ENCODE measurements around the gene RAB7A.
"Not testable (repeated sequence)": the region's sequence is repeated elsewhere in the genome, so short reads cannot be mapped to it uniquely, and the experiment has no call there.

The RAB7A gene

DNA sequence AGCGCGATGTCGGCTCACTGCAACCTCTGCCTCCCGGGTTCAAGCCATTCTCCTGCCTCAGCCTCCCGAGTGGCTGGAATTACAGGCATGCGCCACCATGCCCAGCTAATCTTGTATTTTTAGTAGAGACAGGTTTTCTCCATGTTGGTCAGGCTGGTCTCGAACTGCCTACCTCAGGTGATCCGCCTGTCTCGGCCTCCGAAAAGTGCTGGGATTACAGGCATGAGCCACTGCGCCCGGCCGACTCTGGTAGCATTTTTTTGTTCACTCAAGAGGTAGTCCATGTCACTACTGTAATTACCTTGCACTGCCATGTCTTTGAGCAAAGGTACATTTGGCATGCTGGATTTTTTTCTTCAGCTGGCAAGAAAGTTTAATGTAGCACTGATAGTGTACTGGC, 2.5 kb downstream of the RAB7A start:
- Mint-ChIP-seq H3K4me1 (ENCODE audit: low read depth) (peaks cover 72% of the 10 kb centered on the region), H3K27ac (peak overlapping the region; percentile 90), H3K4me3 (peak overlapping the region; percentile 98)
- H3K9me3 Mint-ChIP-seq (ENCODE audit: low read depth); H3K27me3 Mint-ChIP-seq; H3K36me3 Mint-ChIP-seq: not testable (repeated sequence)

DNA sequence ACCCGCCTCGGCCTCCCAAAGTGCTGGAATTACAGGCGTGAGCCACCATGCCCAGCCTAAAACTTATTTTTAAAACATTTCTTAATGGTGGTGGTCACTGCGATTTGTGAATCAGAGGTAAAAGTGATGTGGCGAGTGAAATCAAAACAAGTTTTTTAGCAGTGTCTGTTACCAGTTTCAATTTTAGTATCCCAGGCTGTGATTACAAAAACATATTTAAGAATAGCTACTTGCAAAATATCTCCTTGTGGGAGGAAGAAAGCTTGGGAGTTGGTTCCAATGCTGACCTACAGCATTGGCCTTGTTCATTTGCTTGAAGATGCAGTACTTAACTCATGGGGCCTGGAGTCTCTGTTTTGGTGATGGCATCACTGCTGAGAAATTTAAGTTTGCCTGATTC, 4.5 kb downstream of the RAB7A start:
- peak overlapping the region; percentile 78 for H3K4me3 Mint-ChIP-seq
- peaks cover 81% of the 10 kb centered on the region for H3K4me1 Mint-ChIP-seq (ENCODE audit: low read depth)
- peaks cover 10% of the 10 kb centered on the region for H3K36me3 Mint-ChIP-seq
- H3K27me3 Mint-ChIP-seq = no peaks in the 10 kb centered on the region
- no peaks in the 10 kb centered on the region for H3K9me3 Mint-ChIP-seq (ENCODE audit: low read depth)
- peak overlapping the region; percentile 71 for H3K27ac Mint-ChIP-seq

DNA sequence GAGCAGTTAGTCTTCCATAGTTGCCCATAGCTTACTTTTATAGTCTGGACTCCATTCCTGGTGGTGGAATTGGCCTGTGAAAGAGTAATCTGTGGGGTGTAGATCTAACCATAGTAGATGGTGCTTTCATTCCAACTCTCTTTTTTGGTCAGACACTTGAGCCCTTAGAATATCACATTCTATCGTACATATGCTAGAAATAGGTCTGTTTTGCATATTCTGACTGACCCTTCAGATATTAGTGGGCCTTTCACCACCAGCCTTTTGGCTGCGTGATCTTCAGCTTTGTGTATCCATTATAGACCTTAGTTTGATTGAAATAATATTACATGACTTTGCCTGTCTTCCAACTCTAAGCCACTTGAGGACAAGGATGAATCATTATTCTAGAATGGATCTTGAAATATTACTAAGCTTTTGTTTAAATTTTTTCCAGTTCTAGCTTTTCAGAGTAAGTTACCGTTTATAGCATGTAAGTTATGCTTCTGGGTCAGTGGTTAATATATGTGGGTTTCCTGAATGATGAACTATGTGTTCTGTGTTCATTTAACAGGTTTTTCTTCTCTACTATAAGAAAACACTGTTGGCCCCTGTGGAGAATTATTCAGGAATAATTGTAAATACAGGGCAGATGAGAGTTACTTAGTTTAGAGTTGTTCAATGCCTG, 8.7 kb downstream of the RAB7A start:
- Mint-ChIP-seq H3K27ac (peak overlapping the region; percentile 55), H3K4me3 (peak overlapping the region; percentile 3)

DNA sequence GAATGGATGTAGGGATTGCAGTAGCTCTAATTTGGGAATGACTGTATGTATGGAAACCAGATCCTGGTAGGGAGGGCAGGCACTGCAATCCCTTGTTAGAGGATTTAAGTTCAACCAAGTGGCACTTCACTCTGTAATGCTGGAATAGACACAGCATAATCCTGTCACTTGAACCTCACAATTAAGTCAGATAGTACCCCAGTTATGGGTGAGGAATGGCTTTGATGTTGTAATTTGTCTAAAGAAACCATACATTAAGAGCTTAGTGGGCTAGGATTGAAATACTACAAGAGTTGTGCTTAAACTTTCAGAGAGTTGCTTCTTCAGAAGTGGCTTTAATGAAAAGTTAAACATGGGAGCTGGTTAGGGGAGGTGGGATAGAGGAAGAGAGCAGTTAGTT, 9.3 kb downstream of the RAB7A start:
- peaks cover 68% of the 10 kb centered on the region for H3K4me1 Mint-ChIP-seq (ENCODE audit: low read depth)
- peak overlapping the region; percentile 3 for H3K4me3 Mint-ChIP-seq

More for the DNA sequence above, 8.7 kb downstream of the RAB7A start:
- H3K4me1 Mint-ChIP-seq (ENCODE audit: low read depth) = peaks cover 74% of the 10 kb centered on the region
- H3K36me3 Mint-ChIP-seq = peaks cover 6% of the 10 kb centered on the region
- no peaks in the 10 kb centered on the region for H3K27me3 Mint-ChIP-seq
- no peaks in the 10 kb centered on the region for H3K9me3 Mint-ChIP-seq (ENCODE audit: low read depth)

DNA sequence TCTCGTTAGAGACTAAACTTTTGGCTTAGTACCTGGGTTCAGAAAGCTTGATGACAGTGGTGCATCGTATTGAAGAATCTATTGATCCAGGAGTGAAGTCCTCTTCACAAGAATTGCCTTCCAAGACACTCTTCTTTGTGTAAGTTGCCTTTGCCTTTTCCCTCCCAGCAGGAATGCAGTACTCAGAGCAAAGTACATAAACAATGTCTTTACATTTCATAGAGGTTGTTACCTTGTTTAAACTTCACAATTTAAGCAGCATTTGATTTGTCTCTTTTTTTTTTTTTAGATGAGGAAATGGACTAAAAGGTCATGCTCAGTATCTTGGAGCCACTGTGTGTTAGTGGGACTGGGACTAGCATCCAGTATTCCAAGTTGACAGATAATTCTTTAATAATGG, 9.9 kb downstream of the RAB7A start:
- Mint-ChIP-seq H3K27ac (peak overlapping the region; percentile 43), H3K27me3 (no peaks in the 10 kb centered on the region), H3K4me1 (ENCODE audit: low read depth) (peaks cover 66% of the 10 kb centered on the region), H3K36me3 (peaks cover 6% of the 10 kb centered on the region), H3K9me3 (ENCODE audit: low read depth) (no peaks in the 10 kb centered on the region), H3K4me3 (no peak overlapping the region)

More for the DNA sequence above, 9.3 kb downstream of the RAB7A start:
- Mint-ChIP-seq H3K9me3 (ENCODE audit: low read depth) (no peaks in the 10 kb centered on the region), H3K27me3 (no peaks in the 10 kb centered on the region), H3K27ac (peak overlapping the region; percentile 55), H3K36me3 (peaks cover 6% of the 10 kb centered on the region)

DNA sequence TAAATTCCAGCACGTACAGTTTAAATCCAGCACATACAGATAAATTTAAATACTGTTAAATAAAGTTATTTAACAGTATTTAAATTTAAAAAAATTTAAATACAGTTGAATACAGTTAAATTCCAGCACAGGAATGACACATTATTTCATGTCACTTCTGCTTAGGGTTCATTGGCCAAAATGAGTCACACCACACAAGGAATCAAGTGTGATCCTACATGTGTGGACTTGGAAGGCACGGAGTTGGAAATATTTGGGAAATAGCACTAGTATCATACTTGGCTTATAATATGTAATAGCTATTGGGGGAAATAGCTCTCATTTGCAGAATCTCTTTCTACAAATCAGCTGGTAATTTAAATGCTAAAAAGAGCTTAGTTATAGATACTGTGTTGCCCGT, 10.6 kb downstream of the RAB7A start:
- Mint-ChIP-seq H3K36me3 (peaks cover 9% of the 10 kb centered on the region), H3K27me3 (no peaks in the 10 kb centered on the region), H3K4me1 (ENCODE audit: low read depth) (peaks cover 63% of the 10 kb centered on the region), H3K4me3 (no peak overlapping the region), H3K9me3 (ENCODE audit: low read depth) (no peaks in the 10 kb centered on the region), H3K27ac (no peak overlapping the region)

DNA sequence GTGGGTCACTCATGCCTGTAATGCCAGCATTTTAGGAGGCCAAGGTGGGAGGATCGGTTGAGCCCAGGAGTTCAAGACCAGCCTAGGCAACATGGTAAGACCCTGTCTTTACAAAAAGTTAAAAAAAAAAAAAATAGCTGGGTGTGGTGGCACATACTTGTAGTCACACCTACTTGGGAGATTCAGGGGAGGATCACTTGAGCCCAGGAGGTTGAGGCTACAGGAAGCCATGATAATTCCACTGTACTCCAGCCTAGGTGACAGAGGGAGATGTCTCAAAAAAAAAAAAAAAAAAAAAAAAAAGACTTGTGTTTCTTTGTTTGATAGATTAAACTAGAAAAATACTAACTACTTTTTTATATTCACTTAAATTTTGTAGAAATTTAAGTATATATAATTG, 14.6 kb downstream of the RAB7A start:
- H3K4me3 Mint-ChIP-seq = no peak overlapping the region
- no peaks in the 10 kb centered on the region for H3K9me3 Mint-ChIP-seq (ENCODE audit: low read depth)
- H3K36me3 Mint-ChIP-seq = peaks cover 9% of the 10 kb centered on the region
- H3K27ac Mint-ChIP-seq = peak overlapping the region; percentile 54
- H3K4me1 Mint-ChIP-seq (ENCODE audit: low read depth) = peaks cover 45% of the 10 kb centered on the region
- H3K27me3 Mint-ChIP-seq = no peaks in the 10 kb centered on the region

DNA sequence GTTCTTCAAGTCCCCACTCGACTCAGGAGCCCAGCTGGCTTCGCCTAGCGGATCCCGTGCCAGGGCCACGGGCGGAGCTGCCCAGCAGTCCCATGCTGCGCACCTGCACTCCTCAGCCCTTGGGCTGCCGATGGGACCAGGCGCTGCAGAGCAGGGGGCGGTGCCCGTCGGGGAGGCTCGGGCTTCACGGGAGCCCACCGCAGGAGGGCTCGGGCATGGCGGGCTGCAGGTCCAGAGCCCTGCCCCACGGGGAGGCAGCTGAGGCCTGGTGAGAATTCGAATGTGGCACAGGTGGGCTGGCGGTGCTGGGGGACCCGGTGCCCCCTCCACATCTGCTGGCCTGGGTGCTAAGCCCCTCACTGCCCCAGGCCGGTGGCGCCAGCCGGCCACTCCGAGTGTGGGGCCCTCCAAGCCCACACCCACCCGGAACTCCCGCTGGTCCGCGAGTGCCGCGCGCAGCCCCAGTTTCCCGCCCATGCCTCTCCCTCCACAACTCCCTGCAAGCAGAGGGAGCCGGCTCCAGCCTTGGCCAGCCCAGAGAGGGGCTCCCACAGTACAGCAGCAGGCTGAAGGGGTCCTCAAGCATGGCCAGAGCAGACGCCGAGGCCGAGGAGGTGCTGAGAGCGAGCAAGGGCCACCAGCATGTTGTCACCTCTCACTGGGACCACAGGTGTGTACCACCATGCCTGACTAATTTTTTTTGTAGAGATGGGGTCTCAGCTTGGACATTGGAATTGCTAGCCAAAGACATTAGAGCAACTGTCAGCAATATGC, 17.0 kb downstream of the RAB7A start:
- Mint-ChIP-seq H3K4me1 (ENCODE audit: low read depth) (peaks cover 42% of the 10 kb centered on the region), H3K36me3 (peaks cover 9% of the 10 kb centered on the region), H3K27me3 (no peaks in the 10 kb centered on the region), H3K4me3 (no peak overlapping the region), H3K9me3 (ENCODE audit: low read depth) (no peaks in the 10 kb centered on the region), H3K27ac (no peak overlapping the region)

DNA sequence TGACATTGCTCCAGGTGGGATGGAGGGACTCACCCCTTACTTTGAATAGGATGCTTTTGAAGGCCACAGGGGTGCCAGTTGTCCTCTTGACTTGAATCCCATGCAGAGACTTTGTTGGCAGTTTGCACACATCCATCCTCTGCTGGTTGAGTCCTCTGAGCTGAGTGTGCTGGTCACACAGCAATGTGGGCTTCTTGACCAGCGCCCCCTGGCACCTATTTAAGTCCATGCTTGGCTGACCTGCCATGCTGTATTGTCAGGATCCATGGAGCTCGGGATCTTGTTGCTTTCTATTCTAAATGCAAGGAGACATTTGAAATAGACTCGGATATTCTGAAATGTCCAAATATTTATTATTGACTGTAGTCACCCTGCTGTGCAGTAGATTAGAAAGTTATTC, 19.8 kb downstream of the RAB7A start:
- Mint-ChIP-seq H3K9me3 (ENCODE audit: low read depth) (no peaks in the 10 kb centered on the region), H3K27ac (no peak overlapping the region), H3K4me1 (ENCODE audit: low read depth) (peaks cover 56% of the 10 kb centered on the region), H3K36me3 (peaks cover 13% of the 10 kb centered on the region), H3K4me3 (no peak overlapping the region), H3K27me3 (no peaks in the 10 kb centered on the region)

DNA sequence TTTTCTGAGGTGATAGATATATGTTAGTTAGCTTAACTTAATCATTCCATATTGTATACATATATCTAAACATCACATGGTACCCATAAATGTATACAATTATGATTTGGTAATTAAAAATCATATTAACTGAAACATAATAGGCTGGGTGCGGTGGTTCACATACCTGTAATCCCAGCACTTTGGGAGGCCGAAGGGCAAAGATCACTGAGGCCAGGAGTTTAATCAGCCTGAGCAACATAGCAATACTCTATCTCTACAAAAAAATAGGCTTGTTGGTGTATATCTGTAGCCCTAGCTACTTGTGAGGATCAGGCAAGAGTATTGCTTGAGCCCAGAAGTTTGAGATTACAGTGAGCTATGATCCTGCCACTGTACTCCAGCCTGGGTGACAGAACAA, 20.9 kb downstream of the RAB7A start:
- H3K27ac Mint-ChIP-seq = no peak overlapping the region
- H3K27me3 Mint-ChIP-seq = no peaks in the 10 kb centered on the region
- peaks cover 9% of the 10 kb centered on the region for H3K36me3 Mint-ChIP-seq
- H3K9me3 Mint-ChIP-seq (ENCODE audit: low read depth) = no peaks in the 10 kb centered on the region
- peaks cover 61% of the 10 kb centered on the region for H3K4me1 Mint-ChIP-seq (ENCODE audit: low read depth)
- no peak overlapping the region for H3K4me3 Mint-ChIP-seq

DNA sequence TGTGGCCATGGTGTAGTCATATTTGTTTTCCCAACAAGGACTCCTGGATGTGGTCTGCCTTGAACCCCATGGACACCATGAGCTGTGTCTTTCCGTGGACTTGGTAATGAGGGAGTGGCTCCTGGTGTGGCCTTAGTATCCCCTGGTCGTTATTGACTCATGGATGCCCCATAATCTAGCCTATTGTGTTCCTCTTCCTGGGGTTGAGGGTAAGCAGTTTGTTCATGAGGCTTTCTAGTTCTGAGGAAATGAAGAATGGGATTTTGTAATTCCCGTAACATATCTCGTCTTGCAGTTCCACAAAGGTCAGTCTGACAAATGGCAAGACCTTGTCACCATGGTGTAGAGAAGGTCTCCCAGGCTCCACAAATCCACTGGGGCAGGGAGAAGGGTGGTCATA, 22.6 kb downstream of the RAB7A start:
- Mint-ChIP-seq H3K27me3 (no peaks in the 10 kb centered on the region), H3K4me1 (ENCODE audit: low read depth) (peaks cover 69% of the 10 kb centered on the region), H3K4me3 (no peak overlapping the region), H3K9me3 (ENCODE audit: low read depth) (no peaks in the 10 kb centered on the region), H3K36me3 (peaks cover 11% of the 10 kb centered on the region), H3K27ac (peak overlapping the region; percentile 16)

DNA sequence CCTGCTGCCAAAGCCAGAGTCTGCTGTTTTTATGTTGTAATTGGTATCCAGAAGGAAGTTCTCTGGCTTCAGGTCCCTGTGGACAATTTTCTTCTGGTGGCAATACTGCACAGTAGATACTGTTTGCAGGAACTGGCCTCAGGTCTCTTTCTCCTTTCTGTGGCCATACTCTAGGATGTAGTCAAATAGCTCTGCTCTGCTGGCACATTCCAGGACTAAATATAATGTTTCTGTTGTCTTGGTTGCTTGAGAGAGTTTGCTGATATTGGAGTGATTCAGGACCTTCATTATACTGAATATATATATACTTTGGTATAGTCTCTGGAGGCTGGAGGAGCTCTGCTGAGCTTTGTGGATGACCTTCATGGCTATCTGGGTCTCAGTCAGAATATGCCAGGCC, 23.1 kb downstream of the RAB7A start:
- H3K27ac Mint-ChIP-seq = no peak overlapping the region
- peaks cover 11% of the 10 kb centered on the region for H3K36me3 Mint-ChIP-seq
- H3K9me3 Mint-ChIP-seq (ENCODE audit: low read depth) = no peaks in the 10 kb centered on the region
- no peak overlapping the region for H3K4me3 Mint-ChIP-seq
- H3K27me3 Mint-ChIP-seq = no peaks in the 10 kb centered on the region
- peaks cover 73% of the 10 kb centered on the region for H3K4me1 Mint-ChIP-seq (ENCODE audit: low read depth)

DNA sequence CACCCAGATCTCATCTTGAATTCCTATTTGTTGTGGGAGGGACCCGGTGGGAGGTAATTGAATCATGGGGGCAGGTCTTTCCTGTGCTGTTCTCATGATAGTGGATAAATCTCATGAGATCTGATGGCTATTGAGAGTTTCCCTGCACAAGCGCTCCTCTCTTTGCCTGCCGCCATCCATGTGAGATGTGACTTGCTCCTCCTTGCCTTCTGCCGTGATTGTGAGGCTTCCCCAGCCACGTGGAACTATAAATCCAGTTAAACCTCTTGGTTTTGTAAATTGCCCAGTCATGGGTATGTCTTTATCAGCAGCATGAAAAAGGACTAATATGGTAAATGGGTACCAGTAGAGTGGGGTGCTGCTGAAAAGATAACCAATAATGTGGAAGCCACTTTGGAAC, 23.6 kb downstream of the RAB7A start:
- peak overlapping the region; percentile 17 for H3K4me3 Mint-ChIP-seq
- not testable (repeated sequence) for H3K9me3 Mint-ChIP-seq (ENCODE audit: low read depth); H3K27ac Mint-ChIP-seq; H3K27me3 Mint-ChIP-seq
- H3K4me1 Mint-ChIP-seq (ENCODE audit: low read depth) = peaks cover 75% of the 10 kb centered on the region
- H3K36me3 Mint-ChIP-seq = peaks cover 11% of the 10 kb centered on the region

DNA sequence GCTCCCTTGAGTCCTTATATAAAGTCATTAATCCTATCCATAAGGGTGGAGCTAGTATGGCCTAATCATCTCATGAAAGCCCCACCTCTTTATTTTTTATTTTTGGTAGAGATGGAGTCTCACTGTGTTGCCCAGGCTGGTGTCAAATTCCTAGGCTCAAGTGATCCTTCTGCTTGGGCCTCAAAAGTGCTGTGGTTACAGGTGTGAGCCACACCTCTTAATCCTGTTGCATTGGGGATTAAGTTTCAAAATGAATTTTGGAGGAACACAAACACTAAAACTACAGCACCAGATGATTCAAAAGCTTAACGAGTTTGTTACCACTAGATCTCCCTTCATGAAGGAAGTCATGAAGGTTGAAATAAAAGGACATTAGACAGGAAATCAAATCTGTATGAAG, 27.7 kb downstream of the RAB7A start:
- Mint-ChIP-seq H3K27me3 (no peaks in the 10 kb centered on the region), H3K4me1 (ENCODE audit: low read depth) (peaks cover 72% of the 10 kb centered on the region), H3K36me3 (peaks cover 15% of the 10 kb centered on the region), H3K27ac (peak overlapping the region; percentile 59), H3K4me3 (no peak overlapping the region), H3K9me3 (ENCODE audit: low read depth) (no peaks in the 10 kb centered on the region)

DNA sequence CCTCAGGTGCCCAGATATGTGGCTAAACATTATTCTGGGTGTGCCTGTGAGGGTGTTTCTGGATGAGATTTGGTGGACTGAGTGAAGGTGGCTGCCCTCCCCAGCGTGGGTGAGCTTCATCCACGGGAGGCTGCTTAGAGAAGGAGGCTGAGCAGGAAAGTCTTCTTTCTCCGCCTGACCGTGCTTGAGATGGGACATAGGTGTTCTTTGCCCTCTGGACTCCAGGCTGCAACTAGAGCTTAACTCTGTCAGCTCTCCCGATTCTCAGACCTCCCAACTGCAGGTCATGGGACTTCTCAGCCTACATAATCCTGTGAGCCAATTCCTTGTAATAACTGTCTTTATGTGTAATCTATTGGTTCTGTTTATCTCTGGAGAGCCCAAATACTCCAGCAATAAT, 34.1 kb downstream of the RAB7A start:
- Mint-ChIP-seq H3K27ac (no peak overlapping the region), H3K9me3 (ENCODE audit: low read depth) (no peaks in the 10 kb centered on the region), H3K4me1 (ENCODE audit: low read depth) (peaks cover 62% of the 10 kb centered on the region), H3K4me3 (peak overlapping the region; percentile 7), H3K27me3 (no peaks in the 10 kb centered on the region), H3K36me3 (peaks cover 9% of the 10 kb centered on the region)

DNA sequence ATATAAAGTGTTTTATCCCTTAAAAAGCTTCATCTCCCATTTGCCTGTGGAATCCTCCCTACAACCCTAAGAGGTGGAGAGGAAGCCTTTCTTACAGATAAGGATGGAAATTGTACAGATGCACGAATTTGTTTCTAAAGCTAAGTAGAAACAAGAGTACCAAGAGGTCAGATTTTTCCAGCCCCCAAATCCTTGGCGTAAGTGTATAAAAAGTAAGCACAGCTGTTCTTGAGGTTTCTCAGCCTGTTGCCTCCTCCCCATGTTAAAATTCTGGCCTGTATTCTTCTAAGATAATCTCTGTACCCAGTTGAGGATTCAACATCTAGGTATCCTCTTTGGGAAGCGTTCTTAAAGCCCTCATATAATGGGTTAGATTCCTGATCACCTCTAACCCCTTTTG, 34.9 kb downstream of the RAB7A start:
- H3K27ac Mint-ChIP-seq = peak overlapping the region; percentile 4

More for the DNA sequence above, 34.9 kb downstream of the RAB7A start:
- H3K4me3 Mint-ChIP-seq = no peak overlapping the region
- H3K36me3 Mint-ChIP-seq = peaks cover 9% of the 10 kb centered on the region
- H3K27me3 Mint-ChIP-seq = no peaks in the 10 kb centered on the region
- peaks cover 68% of the 10 kb centered on the region for H3K4me1 Mint-ChIP-seq (ENCODE audit: low read depth)
- H3K9me3 Mint-ChIP-seq (ENCODE audit: low read depth) = no peaks in the 10 kb centered on the region
